GM21825 (cell line): ENCODE measurements around the gene CCNT1.
"Not testable (repeated sequence)": the region's sequence is repeated elsewhere in the genome, so short reads cannot be mapped to it uniquely, and the experiment has no call there.

Source experiments
- ATAC-seq: cut with Tn5 transposase; IDR thresholded peaks from one replicate; pipeline ENCODE4 v1.9.1; 2021; ENCODE audit warnings: mild to moderate bottlenecking, moderate library complexity; ENCODE audit not compliant: unreplicated experiment

CCNT1 gene

GRCh38 chr12:48641752-48642555 is 74.6 kb downstream of the CCNT1 start:
- not testable (repeated sequence) for ATAC-seq

GRCh38 chr12:48640854-48641253 is 75.7 kb downstream of the CCNT1 start:
- no peak for ATAC-seq

GRCh38 chr12:48640428-48640827 is 76.1 kb downstream of the CCNT1 start:
- ATAC-seq, result no peak
